GM19455 (cell line): Measurements from ENCODE around the gene BRF1.

ENCODE experiments used
- ATAC-seq: cut with Tn5 transposase; IDR thresholded peaks from one replicate; pipeline ENCODE4 v1.9.1; 2021; ENCODE audit not compliant: unreplicated experiment

The BRF1 gene

DNA sequence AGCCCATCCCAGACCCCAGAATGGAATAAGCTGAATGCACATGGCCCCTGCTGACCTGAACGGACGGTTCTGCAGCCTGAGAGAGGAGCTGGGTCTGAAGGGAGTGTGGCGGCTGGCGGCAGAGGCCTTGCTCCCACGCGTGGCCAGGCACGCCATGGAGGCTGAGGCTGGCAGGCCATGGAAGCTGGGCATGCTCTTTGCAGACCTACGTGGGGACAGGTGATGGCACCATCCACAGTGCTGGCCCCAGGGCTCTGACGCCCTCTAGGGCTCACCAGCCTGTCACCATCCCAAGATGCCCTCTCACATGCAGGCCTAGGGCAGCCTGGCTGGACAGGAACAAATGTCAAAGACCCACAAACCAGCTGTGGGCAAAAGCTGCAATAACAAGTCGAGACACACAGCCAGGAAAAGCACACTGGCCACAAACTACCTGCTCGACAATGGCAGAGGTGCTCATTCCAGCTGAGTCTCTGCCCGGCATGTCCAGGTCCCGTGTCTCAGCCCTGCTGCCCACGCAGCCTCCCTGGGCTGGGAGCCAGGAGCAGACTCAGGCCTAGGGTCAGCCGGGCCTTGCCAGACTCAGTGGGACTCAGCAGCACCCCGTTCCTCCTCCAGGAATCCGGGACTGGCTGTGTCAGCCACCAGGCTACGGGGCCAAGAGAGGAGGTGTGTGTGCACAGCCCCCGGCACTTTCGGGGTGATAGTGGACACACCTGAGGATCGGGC, 32.8 kb downstream of the BRF1 start:
- no peak for ATAC-seq

DNA sequence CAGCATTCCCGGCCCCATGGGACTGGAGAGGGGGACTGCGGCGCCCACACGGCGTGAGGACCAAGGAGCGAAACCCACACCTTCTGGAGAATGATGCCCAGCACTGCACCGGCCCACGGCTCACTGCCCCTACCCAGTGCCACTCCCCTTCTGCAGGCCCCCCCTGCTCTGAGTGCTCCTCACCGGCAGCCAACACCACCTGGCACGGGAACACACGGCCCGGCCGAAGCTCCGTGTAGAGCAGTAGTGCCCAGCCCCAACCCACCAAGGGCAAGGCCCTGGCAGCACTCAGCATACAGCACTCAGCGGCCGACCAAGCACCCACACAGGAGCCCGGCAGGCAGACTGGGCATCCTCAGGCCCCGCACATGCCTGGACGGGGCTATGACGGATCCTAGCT, 39.0 kb downstream of the BRF1 start:
- no peak for ATAC-seq

DNA sequence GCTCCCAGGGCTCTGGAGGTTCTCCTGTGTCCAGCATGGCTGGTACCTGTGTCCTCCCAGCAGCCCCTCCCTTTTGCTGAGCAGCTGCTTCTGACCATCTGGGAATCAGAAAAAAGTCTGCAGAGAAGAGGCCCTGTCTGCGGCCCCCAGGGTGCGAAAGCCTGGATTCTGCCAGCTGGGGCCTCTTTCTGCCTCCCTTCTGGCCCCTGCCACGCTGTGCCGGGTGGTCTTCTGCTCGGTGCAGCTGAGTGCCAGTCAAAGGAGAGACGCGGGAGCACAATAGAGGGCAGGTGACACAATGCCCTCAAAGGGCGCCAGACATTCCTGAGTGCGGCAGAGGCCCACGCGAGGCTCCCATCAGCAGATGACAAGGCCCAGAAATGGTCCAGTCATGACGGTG, 39.8 kb downstream of the BRF1 start:
- no peak for ATAC-seq

DNA sequence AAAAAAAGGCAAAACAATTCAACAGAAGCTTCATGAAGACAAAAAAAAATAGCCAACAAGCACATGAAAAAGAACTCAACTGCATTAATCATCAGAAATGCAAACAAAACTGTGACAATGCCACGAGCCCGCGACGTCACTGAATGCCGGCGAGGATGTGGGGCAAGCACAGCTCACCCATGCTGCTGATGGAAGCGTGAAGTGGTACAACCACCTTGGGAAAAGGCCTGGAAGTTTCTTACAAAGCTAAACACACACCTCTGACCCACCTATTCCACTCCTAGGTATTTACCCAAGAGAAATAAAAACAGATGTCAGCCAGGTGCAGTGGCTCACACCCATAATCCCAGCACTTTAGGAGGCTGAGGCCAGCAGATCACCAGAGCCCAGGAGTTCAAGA, 42.0 kb downstream of the BRF1 start:
- no peak for ATAC-seq

DNA sequence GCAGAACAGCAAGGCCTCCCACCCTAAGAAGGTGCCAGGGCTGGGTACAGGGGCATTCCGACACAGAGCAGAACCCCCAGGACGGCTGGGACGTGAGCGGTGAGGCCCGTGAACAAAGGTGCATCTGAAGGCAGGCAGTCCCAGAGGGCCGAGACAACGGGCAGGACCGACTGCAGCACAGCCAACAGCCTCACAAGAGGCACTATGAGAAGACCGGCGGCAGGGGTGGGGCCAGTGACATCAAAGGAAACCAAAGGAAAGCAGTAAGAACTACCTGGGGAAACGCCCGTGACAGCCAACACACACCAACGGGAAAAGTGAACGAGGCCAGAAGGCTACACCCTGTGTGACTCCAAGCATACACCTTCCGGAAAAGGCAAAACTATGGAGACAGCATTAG, 43.3 kb downstream of the BRF1 start:
- no peak for ATAC-seq

DNA sequence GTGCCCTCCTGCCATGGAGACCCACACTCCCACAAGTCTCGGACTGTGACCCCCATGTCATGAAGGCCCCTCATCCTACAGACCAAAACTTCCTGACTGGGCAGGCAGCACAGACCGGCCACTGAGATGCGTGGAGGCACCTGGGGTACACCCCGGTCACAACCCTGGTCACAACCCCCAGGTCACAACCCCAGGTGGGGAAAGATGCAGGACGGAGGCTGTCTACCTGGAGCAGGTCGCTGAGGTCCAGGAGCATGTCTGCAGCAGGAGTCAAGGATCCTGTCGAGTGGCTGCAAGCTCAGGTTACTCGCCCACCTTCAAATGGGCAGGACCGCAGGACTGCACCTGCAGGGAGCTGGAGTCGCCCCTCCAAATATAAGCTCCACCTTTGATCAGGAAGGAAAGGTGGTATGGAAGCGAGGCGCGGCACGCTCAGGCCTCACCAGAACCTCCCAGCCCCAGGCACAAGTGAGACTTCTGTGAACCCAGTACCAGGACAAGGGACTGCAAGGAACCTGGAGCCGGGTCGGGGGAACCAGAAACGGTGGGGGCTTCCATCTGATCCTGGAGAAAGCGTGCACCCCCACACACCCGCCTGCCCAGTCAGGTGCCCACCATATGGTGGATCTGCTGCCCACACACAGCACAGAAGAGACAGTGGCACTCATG, 44.4 kb downstream of the BRF1 start:
- ATAC-seq, result no peak

DNA sequence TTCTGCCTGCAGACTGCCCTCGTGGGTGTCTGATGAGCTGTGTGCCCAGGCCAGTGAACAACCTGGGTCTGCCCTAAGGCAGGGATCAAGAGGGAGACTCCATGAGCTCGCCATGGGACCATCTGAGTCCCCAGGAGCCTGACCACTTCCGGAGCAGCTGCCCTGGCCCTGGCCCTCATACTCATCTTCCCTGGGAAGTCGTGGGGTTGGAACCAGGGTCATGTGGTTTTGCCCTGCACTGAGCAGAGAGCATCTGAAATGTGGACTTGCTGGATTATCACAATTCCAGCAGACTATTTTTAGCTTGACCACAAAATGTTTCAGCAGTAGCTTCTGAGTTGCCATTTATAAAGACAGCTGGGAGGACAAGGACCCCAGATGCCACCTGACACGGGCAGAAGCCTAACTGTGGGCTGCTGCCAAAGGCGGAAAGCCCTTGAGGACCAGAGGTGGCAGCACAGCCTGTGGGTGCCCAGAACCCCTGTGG, 45.7 kb downstream of the BRF1 start:
- ATAC-seq, result no peak

DNA sequence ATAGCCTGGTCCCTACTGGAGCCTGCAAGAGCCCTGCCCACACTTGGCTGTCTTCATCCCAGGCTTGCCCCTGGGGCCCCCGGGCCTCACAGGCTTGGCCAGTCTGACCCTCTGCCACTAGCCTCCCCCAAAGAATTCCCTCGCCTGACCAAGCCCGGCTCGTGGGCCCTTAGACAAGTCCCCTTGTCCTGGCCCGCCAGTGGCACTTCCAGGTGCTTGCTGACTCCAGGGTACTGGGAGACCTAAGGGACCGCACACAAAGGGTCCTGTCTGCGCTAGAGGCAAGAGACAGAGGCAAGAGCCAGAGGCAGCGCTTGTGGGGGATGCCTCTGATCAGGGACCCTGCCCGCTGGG, 47.5 kb downstream of the BRF1 start:
- no peak for ATAC-seq

DNA sequence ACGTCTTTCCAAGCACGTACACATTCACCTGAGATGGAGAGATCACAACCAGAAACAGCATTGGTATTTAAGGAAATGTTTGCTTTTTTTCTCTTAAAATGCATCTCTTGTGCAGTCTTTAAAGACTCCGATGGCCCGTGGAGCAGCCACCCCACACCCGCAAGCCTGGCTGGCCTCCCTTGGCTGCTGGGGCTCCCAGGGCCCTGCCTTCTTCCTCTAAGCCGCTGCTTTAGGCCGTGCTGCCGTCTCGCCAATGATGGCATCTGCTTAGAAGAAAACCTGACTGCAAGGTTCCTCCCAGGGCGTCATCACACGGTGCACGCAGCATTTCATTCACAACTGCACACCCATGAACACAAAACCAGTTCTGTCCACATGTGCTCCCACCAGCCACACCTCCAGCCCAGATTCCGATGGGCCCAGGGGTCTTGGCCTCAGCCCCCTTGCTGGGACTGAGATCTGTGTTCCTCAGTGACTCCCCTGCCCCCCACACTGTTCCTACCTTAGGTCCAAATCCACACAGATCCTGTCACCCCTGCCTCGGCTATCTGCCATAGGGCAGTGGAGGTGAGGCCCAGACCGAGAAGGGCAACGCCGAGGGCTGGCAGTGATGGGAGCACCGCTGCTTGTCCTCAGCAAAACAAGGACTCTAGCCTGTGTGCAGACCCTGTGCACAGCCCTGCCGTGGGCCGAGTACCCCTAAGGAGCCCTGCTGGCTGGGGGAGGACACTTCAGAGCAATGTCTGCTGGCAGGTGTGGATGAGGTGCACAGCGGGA, 48.1 kb downstream of the BRF1 start:
- ATAC-seq, result no peak

DNA sequence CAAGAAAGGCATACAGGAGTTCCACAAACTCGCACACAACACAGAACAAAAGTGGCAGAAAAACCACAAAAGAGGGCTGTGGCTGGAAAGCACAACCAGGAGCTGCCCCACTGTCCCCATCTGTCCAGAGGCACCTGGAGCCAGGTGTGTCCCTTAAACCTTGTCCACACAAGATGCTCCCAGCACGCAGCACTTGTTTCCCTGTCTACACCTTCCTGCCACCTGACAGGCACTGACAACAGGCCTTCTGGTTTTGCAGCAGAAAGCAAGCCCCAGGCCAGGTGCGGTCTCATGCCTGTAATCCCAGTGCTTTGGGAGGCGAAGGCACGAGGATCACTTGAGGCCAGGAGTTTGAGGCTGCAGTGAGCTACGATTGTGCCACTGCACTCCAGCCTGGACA, 48.9 kb downstream of the BRF1 start:
- ATAC-seq, result no peak

DNA sequence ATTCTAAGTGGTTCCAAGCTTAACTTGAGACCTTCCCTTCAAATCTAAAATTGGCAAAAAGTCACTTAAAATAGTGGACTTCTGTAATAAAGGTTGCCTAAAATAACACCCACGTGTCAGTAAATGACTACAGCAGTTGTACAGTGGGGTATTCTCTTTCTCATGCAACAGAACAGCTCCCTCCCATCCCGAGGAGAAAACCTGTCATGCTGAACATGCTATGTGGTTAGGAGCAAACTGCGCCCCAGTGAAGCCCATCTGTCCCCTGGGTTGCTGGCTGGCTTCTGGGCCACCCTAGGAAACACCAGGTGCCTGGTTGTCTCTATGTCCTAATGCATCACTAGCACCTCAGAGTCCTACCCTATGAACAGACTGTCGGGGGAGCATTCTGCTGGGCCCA, 49.8 kb downstream of the BRF1 start:
- no peak for ATAC-seq

DNA sequence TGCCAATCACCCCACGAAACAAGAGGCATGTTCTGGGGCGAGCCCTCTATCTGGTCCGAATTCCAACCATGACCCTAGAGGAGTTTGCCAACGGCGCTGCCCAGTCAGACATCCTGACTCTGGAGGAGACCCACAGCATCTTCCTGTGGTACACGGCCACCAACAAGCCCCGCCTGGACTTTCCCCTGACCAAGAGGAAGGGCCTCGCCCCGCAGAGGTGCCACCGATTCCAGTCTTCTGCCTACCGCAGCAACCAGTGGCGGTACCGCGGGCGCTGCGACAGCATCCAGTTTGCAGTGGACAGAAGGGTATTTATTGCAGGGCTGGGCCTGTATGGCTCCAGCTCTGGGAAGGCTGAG, 50.8 kb downstream of the BRF1 start:
- ATAC-seq, result no peak

DNA sequence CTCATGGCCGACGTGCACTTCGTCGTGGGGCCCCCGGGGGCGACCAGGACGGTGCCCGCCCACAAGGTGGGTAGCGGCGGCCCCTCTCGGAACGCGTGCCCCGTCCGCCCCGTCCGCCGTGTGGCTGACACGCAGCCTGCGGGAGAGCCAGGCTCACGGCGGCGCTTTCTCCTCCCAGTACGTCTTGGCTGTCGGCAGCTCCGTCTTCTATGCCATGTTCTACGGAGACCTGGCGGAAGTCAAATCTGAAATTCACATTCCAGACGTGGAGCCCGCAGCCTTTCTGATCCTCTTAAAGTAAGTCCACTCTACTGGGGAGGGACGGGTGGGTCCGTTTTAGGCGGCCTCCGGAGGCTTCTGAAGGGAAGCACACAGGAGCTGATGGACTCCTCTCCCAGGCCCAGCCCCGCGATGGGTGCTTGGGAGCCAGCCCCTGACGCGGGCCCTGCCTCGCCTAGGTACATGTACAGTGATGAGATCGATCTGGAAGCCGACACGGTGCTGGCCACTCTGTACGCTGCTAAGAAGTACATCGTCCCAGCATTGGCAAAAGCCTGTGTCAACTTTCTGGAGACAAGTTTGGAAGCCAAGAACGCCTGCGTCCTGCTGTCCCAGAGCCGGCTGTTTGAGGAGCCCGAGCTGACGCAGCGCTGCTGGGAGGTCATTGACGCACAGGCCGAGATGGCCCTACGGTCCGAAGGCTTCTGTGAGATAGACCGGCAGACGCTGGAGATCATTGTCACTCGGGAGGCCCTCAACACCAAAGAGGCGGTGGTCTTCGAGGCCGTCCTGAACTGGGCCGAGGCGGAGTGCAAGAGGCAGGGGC, 51.4 kb downstream of the BRF1 start:
- no peak for ATAC-seq

DNA sequence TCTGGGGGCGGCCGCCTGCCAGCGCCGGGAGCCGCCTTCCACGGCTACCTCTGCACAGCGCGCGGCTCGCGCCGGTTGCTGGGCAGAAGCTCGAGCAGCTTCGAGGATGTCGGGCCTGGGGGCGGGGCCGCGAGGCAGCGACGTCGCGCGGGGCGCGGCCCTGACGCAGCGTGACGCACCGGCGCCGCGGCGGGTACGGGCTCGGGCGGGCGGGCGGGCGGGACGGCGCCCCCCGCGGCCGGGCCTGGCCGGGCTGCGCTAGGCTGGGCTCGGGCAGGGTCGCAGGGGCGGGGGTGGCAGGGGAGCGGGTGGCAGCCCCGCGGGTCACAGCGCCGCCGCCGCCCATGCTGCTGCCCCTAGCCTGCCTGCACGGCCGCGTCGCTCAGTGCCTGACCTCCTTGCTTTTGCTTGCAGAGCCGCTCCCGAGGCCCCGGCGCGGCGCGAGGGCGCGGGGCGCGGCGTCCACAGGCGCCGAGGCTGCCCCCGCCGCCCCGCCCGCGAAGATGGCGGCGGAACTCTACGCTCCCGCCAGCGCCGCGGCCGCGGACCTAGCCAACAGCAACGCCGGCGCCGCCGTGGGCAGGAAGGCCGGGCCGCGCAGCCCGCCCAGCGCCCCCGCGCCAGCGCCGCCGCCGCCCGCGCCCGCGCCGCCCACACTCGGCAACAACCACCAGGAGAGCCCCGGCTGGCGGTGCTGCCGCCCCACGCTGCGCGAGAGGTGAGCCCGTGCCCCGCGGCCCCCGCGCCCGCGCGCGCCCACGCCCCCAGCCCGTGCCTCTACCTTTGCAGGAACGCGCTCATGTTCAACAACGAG, 52.2 kb downstream of the BRF1 start, which contains the start of gene BTBD6:
BTBD6 (plus strand) TSS at position 166 of the 814 bp plus-strand sequence; CDS start at position 345, 179 bp downstream.
- peak; percentile 86 for ATAC-seq

DNA sequence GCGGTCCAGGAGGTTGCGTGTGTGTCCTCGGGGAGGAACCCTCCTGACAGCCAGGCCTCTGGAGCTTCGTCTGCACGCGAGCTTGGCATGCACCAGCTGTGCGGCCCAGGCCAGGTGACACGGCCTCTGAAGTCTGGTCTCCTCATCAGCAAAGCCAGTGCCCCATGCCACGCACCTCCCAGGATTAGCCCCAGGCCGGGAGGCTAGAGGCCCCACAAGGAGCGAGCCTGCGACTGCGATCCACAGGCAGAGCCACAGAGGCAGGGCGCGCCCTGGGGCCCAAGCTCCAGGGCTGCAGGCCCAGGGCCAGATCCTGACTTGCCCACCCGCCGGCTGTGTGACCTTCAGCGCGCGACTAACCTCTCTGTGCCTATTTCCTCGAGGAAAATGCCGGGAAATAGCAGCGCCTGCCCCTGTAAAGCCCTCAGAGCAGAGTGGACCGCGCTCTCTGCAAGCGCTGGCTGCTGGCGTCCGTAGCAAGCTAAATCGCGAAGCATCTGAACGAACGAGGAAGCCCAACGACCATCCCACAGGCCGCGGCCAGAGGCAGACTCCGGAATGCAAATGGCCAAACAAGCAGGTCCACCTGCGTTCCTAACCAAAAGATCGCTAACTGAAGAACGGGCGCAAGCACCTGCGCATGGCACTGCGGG, 53.0 kb downstream of the BRF1 start:
- peak; percentile 28 for ATAC-seq

DNA sequence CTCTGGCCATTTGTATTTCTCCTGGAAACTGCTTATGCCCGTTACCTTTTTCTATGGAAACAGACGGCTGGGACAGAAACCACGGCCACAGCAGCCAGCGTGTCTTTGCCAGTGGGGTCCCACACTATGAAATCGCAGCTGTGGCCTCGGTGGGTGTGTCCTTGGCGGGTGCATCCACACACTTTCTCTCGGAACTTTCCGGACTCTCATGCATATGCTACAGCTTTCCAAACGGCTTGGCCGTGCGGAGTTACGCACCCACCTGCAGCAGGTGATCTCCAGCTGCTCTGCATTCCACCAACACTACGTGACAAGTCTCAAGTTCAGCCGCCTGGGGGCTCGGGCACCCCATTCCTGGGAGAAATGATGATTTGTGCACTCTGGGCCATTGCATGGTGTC, 53.8 kb downstream of the BRF1 start:
- no peak for ATAC-seq

DNA sequence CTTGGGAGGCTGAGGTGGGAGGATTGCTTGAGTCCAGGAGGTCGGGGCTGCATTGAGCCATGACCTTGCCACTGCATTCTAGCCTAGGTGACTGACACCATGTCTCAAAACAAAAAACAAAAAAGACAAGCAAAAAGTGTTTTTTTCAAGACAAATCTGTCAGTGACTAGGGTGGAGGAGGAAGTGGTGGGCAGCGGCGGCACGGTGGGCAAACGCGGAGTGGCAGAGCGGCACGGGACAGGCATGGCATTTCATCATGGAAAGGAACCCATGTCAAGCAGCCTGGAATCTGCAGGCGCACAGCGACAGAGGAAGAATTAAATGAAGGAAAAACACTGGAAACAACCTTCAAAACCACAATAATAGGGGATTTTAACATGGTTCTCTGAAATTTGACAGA, 56.5 kb downstream of the BRF1 start:
- no peak for ATAC-seq

DNA sequence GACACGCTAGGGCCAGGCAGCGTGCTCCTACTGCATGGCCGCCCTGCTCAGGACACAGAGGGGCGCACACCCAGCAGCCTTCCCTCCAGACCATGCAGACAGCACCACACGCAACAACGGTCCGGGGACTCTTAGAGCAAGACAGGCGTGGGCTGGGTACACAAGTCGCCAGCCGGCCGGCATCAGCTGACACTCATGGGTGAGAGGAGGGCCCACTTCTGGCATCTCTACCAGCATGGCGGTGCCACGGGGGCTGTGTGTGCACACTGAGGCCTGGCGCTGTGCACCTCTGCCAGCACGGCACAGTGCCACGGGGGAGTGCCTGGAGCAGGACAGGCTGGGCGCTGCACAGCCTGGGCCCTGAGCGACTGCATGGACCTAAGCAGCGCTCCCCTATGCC, 59.2 kb downstream of the BRF1 start:
- ATAC-seq, result no peak

DNA sequence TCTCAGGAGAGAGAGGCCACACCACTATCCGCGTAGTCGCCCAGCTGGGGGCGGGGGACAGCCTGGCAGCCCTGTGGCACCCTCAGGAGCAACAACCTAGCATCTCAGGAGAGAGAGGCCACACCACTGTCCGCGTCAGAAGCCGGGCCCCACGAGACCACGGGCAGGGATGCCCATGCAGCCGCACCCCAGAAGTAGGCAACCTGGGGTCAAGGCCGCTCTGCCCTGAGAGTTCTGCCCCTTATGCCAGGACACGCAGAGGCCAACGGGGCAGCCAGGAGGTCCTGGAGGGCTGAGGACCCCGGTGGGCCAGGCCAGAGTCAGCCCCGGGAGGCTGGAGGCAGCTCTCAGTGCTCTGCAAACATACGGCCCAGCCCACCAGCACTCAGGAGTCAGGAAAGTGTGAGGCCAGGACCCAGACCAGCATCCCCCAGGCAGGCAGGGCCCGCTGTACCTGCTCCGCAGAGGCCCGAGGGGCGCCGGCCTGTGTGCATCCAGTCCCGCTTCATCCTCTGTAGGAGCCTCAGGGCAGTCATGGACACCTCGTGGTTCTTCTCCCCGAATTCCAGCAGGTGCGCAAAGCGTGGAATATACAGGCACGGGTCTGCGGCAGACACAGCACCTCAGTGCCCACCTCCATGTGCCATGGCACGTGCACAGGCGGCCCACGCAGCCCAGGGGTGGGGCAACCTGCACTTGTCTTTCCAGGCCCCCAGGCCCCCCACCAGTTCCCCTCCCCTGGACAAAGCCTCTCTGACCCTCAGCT, 59.8 kb downstream of the BRF1 start:
- no peak for ATAC-seq
